ENCODE data around the gene PEAR1.

Gene PEAR1

DNA sequence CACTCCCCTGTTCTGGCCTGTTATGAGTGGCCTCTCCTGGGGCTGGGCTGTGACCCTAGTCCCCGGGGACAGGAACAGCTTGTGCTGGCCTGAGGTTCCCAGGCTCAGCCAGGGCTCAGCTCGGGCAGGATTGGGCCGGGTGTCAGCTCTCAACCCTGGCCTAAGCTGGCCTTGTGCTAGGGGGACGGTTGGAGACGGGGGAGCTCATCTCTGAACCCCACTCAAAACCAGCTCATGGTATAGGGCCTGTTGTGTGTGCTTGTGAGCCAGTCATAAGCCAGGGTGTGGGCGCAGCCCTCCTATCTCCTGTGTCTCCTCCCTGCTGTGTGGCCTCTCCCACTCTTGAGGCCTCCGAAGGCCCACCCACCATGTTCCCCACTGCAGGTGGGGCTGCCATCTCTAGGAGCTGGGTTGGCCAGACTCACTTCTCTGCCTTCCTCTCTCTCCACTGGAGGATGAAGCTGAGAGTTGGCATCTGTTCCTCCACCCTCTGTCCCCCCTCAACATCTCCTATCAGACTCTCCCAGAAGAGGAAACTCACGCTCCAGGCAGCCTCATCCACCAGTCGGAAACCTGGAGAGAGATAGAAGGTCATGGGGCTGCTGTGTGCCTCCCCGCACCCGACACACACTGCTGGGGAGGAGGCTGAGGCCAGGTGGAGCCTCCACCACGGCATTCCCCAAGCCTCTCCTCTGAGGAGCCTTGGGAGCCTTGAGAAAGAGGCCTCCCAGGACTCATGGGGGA lies 1.4 kb downstream of the PEAR1 start:
- no peak for DNase-seq (ENCODE audit: low read depth)
- TF ChIP-seq, protein P1, sequence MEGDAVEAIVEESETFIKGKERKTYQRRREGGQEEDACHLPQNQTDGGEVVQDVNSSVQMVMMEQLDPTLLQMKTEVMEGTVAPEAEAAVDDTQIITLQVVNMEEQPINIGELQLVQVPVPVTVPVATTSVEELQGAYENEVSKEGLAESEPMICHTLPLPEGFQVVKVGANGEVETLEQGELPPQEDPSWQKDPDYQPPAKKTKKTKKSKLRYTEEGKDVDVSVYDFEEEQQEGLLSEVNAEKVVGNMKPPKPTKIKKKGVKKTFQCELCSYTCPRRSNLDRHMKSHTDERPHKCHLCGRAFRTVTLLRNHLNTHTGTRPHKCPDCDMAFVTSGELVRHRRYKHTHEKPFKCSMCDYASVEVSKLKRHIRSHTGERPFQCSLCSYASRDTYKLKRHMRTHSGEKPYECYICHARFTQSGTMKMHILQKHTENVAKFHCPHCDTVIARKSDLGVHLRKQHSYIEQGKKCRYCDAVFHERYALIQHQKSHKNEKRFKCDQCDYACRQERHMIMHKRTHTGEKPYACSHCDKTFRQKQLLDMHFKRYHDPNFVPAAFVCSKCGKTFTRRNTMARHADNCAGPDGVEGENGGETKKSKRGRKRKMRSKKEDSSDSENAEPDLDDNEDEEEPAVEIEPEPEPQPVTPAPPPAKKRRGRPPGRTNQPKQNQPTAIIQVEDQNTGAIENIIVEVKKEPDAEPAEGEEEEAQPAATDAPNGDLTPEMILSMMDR (IDR thresholded peaks at IDR 0.05; ENCODE audit: control insufficient read depth, extremely low read depth, insufficient read depth), result no peak
- no peak overlapping the region for H3K4me3 ChIP-seq (ENCODE audit: low read depth, low read length)

DNA sequence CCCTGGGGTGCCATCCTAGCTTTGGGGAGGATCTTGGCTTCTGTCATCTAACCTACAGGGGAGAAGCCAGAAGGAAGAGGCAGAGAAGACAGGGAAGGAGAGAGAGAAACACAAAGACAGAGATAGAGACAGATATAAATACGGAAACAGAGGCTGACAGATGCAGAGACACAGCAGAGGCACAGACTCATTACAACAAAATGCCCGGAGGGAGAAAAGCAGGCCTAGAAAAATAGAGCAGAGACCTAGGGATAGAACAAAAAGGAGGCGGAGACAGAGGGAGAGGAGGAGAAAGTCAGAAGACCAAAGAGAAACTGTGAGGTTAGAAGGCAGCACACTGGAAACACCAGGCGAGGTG lies 1.9 kb downstream of the PEAR1 start:
- TF ChIP-seq, protein P1 (IDR thresholded peaks at IDR 0.05; ENCODE audit: control insufficient read depth, extremely low read depth, insufficient read depth), result no peak
- no peak for DNase-seq (ENCODE audit: low read depth)

DNA sequence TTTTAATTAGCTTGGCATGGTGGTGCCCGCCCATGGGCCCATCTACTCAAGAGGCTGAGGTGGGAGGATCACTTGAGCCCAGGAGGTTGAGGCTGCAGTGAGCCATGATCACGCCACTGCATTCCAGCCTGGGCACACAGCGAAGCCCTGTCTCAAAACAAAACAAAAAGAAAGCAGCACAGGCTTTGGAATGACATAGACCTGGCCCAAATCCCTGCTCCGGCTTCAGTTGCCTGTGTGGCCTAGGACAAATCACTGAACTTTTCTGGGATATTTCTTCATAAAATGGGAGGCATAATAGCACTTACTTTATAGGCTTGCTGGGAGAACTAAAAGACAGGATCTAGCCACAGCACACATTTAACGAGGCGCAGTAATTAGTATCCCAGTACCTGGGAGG lies 2.4 kb downstream of the PEAR1 start:
- no peak for DNase-seq (ENCODE audit: low read depth)
- TF ChIP-seq, protein P1 (IDR thresholded peaks at IDR 0.05; ENCODE audit: control insufficient read depth, extremely low read depth, insufficient read depth), result no peak
- no peak overlapping the region for H3K4me3 ChIP-seq (ENCODE audit: low read depth, low read length)

More for the DNA sequence above, 1.9 kb downstream of the PEAR1 start:
- no peak overlapping the region for H3K4me3 ChIP-seq (ENCODE audit: low read depth, low read length)

DNA sequence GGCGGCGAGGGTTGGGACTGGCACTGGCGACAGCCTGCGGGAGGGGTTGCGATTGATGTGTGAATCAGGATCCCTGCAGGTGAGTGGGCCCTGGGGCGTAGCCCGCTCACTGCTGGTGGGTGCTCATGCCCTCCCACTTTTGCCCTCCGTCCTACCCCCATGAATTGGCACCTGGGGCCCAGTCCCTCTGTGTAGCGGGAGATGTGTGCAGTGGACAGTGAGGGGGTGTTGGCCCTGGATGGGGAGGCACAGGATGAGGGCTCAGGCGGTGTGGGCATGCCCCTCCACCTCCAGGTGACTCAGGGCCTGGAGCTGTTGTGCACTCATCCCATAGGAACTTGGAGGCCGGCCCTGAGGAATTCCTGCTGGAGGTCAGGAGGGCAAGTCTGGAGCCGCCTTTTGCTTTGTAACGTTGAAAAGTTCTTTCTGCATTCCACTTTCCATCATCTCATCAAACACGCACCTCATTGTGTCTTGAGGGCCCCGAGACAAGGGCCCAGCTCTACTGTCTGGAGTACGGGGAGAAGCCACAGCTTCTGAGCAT lies 3.0 kb downstream of the PEAR1 start:
- DNase-seq (ENCODE audit: low read depth), result no peak
- H3K4me3 ChIP-seq (ENCODE audit: low read depth, low read length), result no peak overlapping the region
- TF ChIP-seq, protein P1 (IDR thresholded peaks at IDR 0.05; ENCODE audit: control insufficient read depth, extremely low read depth, insufficient read depth), result no peak

DNA sequence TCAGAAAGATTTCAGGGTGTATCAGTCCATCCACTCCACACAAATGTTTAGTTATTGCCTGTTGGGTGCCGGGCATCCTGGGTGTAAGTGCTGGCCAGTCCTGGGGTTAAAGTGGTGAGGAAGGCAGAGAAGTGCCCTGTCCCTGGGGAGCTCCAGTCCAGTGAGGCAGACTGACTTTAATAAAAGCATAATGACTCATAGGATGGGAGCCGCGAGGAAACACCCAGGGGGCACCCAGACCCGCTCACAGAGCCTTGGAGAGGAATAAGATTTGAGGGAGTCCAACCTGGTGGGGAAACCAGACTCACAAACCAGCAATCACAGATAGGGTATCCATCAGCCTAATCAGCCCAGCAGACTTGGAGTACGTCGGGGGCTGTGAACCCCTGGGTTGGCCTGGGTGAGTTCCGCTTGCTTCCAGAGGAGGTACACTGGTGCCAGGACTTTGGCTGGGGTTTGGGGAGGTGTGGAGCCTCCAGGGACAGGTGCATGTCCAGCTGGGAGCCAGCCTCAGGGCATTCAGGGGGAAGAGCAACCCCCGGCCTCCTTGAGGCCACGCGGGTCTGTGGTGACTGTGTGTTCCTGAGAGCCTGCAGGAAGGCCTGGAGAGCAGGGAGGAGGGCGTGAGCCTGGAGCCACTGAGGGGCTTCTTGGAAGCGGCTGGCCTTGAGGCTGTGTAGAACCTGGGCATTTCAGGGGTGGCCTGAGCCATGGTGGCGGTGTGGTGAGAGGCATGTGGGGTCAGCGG lies 3.7 kb downstream of the PEAR1 start:
- TF ChIP-seq, protein P1 (IDR thresholded peaks at IDR 0.05; ENCODE audit: control insufficient read depth, extremely low read depth, insufficient read depth), result no peak
- H3K4me3 ChIP-seq (ENCODE audit: low read depth, low read length), result no peak overlapping the region
- no peak for DNase-seq (ENCODE audit: low read depth)

DNA sequence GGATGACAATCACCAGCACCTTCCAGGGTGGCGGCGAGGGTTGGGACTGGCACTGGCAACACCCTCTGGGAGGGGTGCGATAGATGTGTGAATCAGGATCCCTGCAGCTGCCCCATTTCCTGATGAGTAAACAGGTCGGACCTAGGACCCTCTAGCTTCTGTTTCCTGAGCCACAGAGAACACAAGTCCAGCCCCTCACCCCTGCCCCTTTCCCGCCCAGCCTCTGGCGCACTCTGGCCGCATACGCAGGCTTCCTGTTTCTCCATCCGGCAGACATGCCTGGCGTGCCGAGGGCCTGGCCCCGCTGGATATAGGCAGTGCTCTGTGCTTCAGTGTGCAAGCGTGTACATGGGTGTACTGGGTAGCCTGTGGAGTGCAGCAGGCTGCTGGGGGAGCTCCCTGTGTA lies 4.6 kb downstream of the PEAR1 start:
- no peak for DNase-seq (ENCODE audit: low read depth)
- TF ChIP-seq, protein P1 (IDR thresholded peaks at IDR 0.05; ENCODE audit: control insufficient read depth, extremely low read depth, insufficient read depth), result no peak
- no peak overlapping the region for H3K4me3 ChIP-seq (ENCODE audit: low read depth, low read length)
